Activated CD4-positive, alpha-beta T cell treated with anti-CD3 and anti-CD28 coated beads, Interleukin-2, amount 50 U/mL, for 48 hours (primary cell): ENCODE measurements around the gene RASSF3.

Source experiments
- DNase-seq, 2 experiments: peaks; one replicate each; pipeline ENCODE4 v3.0.0-alpha.2; 2020

Gene RASSF3

GRCh38 chr12:64695550-64695949 lies 85.3 kb downstream of the RASSF3 start:
- no peak for DNase-seq

DNA sequence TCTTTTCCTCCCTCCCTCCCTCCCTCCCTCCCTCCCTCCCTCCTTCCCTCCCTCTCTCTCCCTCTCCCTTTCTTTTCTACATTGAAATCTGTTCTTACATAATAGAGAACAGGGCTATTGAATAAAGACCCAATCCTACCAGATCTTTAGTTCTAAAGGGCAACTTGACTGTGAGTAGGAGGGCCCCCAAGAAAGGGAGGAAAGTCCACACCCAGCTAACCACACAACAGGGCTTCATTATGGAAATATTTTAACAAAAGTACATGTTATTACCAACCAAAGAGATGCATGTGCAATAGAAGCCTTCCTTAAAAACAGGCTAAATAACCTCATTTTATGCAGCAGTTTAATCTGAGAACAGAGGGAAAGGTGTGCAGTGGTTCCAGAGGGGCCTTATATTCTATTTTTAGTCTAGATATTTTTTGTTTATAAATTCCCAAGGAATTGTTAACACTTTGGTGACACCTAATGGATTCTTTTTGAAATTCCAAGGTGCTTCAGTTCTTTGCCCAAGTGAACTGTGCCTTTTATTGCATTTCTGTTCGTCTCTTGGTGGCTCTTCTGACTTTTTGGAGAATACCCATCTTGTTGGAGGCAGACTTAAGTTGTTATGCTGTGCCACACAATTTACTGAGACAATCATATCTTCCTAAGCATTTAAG lies 85.9 kb downstream of the RASSF3 start:
- no peak for DNase-seq

DNA sequence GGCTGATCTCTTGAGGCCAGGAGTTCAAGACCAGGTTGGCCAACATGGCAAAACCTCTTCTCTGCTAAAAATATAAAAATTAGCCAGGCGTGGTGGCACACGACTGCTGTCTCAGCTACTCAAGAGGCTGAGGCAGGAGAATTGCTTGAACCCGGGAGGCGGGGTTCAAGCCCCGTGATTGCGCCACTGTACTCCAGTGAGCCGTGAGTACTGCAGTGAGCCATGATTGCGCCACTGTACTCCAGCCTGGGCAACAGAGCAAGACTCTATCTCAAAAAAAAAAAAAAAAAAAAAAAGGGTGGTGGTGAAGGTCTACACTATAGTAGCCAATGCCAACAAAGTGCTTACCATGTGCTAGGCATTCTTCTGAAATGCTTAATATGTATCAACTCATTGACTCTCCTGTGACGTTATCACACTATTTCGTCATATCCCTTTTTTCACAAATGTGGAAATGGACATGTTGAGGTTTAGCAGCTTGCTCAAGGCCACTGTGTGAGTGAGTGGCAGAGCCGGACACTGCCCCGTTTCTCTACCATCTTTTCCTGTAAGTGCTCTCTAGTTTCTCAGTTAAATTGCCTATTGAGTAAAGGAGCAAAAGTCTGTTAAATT lies 89.3 kb downstream of the RASSF3 start:
- DNase-seq: no peak

DNA sequence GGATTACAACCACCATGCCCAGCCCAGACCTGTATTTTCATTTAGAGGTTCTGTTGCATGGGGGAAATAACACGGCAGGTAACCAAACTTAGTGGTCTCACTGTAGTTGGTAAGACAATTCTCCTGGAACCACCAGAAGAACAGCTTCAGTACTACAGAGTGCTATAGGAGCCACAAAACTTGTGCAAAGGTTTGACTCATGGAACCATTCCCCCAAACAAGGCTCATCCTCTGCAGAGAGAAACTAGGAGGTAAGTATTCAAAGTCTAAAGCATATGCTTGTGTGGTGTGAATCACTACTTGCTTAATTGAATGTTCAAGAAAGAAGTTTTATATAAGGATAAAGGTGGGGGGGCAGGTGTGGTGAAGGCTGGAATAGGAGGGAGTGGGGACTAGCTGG lies 90.2 kb downstream of the RASSF3 start:
- DNase-seq: no peak

- DNase-seq: no peak
Observed at GRCh38 chr12:64701283-64701682, 91.0 kb downstream of the RASSF3 start.

- DNase-seq: no peak
Observed at GRCh38 chr12:64706306-64706705, 96.0 kb downstream of the RASSF3 start.

- no peak for DNase-seq
Observed at GRCh38 chr12:64706857-64707256, 96.6 kb downstream of the RASSF3 start.

GRCh38 chr12:64707362-64707761 lies 97.1 kb downstream of the RASSF3 start:
- no peak for DNase-seq

DNA sequence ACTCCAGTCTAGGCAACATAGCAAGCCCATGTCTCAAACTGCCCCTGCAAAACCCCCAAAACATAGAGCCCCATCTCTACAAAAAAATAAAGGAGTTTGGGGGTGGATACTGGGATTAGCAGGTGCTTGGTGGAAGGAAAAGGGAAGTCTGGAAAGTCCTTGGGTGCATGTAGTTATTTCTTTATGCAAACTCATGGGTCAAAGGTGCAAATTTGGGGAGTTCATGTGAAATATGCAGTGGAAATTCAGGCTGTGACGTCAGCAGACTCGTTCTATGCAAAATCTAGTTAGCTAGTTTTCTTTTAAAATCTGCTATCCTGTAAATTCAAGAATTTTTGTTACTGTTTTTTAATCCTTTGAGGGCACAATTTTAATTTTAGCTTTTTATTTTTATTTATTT lies 97.6 kb downstream of the RASSF3 start:
- DNase-seq: no peak

DNA sequence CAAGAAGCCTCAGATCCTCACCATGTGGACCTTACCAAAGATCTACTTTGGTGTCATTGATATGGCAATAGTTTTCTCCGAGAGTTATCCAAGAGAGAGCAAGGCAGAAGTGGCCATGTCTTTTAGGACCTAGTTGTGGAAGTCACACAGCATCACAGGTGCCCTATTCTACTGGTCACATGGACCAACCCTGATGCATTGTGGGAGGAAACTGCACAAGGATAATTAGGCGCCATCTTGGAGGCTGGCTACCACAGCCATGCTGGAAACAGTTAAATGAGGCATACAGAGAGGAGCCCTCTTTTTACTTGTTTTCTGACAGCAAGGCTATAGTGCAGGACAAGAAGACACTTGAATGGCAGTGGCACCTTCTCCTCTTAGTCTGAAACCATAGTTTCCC lies 99.1 kb downstream of the RASSF3 start:
- no peak for DNase-seq

DNA sequence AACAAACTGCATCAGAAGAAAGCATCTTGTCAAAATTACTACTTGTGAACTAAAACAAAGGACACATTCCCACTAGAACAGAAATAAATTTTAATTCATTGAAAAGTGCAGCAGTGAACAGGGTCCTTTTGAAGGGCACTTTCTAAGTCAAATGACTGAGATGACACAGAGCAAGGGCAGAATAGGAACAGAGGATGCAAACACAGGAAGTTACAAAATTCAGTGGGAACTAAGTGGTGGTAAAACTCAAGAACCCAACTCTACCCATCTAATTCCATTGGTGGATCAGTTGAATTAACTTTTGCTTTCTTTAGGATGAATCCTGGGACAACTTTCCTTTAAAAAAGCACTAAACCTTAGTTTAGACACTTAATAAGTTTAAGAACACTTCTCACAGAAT lies 103.1 kb downstream of the RASSF3 start:
- DNase-seq: no peak

GRCh38 chr12:64714551-64714968 lies 104.3 kb downstream of the RASSF3 start:
- DNase-seq: no peak

- no peak for DNase-seq
Observed at GRCh38 chr12:64716371-64716770, 106.1 kb downstream of the RASSF3 start.

DNA sequence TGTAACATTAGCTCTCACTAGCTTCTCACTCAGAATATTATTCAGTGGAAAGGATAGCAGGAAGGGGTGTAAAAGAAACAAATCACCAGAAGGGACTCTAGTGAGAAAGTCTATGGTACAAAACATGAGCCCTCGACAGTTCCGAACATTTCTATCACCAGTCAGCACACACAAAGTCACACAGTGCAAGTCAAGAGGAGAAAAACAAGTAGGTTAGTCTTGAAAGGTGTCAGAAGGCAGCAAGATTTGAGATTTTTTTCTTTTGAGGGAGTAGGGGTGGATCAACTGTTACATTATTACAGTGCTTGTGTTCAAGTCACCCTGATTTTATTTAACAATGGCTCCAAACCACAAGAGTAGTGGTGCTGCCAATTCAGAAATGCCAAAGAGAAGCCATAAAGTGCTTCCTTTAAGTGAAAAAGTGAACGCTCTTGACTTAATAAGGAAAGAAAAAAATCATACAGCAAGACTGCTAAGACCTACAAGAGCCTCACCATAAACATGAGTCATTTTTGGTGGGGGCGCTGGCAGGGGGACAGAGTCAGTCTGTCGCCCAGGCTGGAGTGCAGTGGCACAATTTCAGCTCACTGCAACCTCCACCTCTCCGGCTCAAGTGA lies 106.7 kb downstream of the RASSF3 start:
- no peak for DNase-seq

DNA sequence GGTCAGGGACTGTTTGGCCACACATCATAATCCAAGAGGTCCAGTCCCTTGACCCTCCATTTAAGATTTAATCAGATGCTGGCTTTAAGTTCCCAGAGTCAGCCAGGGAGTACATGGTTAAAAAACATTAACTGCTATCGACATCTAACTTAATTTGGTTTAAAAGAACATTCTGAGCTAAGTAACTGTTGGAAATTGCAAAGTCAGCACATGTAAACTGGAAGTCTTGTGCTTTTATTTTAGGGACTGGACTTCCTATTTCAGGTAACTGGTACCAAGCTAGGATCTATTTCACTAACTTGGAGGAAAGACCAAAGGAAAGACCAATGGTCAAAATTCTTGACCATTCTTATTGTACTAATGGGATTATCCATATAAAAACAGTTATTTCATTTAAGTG lies 108.4 kb downstream of the RASSF3 start:
- DNase-seq: no peak

- no peak for DNase-seq
Observed at GRCh38 chr12:64720884-64721283, 110.6 kb downstream of the RASSF3 start.

DNA sequence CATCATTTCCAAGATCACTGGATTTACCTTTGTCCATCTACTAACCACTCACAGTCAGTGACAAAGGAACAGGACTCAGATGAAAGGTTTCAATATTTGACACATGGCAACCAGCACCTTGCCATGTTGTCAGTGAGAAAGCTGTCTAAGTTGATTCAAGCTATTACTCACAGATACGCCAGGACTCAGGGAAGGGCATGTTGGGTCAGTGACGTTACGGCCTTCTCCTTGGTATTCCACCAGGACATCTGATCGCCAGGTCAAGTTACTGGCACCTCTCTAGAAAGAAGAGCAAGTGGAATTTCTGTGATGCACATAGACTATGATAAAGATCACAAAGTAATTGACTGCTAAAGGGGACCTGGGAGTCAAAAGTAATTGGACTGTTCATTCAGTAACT lies 112.5 kb downstream of the RASSF3 start:
- no peak for DNase-seq

- no peak for DNase-seq
Observed at GRCh38 chr12:64723630-64724029, 113.3 kb downstream of the RASSF3 start.

- no peak for DNase-seq
Observed at GRCh38 chr12:64724201-64724745, 114.0 kb downstream of the RASSF3 start.

DNA sequence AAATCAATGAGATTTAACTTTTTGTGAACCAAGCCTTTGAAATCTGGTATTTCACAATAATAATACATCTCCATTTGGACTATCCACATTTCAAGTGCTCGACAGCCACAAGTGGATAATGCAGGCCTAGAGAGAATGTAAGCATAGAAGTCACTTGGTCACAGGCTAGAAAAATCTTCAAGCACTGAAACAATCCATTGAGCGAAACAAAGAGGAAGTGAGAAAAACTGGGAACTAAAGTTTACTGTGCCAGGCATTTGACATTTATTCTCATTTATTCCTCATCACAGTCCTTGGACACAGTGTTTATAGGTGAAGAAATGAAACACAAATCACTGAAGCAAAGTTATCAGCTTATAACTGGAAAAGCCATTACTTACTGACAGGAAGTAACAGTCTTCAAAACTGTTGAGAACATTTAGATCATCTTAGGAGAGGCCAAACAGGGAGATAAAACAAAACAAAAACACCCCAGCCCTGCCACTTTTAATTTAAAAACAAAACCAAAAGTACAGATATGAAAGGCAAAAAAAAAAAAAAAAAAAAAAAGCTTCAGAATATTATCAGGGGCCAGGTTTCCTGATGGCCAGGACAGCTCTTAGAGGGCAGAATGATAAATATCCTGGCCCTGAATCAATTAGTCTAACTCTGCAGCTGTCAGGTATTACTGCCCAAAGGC lies 119.8 kb downstream of the RASSF3 start:
- no peak for DNase-seq

GRCh38 chr12:64730588-64730969 lies 120.3 kb downstream of the RASSF3 start:
- DNase-seq: no peak

DNA sequence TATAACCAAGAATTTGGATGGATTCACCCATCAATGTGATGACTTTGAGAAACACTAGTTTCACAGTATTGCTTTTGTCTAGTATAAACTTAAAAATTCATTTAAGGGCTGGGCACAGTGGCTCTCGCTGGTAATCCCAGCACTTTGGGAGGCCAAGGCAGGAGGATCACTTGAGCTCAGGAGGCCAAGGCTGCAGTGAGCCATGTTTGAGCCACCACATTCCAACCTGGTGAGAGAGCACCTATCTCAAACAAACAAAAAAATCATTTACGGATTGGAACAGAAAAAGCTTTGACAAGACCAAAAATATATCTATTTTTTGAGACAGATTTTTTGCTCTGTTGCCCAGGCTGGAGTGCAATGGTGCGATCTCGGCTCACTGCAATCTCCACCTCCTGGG lies 121.4 kb downstream of the RASSF3 start:
- DNase-seq: no peak

DNA sequence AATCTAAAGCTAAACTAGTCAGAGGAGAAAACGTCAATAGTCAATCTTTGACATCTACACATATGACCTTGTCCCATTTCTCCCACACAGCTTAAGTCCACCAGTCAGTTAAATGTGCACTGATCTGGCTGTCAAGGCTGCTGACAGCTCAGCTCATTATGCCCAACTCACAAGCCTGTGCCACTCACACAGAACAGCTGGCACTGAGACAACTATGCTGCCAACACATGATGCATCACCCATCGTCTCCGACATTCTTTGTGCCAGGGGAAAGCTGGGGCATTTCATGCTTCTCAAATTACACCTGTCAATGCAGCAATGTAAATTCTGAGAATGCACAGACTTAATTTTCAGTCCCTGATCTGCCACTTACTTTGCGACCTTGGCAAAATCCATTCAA lies 123.6 kb downstream of the RASSF3 start:
- DNase-seq: no peak

DNA sequence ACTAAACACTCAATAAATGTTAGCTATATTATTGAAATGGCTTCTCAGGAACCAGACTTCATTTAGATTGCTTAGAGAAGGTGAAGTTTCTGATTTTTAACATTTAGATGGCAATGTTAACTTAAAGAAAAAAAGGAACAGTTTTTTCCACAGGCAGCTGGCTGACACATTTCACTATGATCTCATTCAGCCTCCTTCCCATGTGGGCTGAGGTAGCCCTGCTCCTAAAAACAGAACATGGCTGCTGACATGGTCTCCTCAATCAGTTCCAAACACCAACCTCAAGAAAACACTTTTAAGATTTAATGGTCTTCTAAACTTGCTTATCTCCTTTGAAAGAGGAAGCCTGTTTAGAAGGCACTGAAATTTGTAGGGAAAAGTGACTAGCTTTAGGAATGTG lies 125.1 kb downstream of the RASSF3 start:
- no peak for DNase-seq
